ENCODE measurements around the gene RGL2. TPM values are rescaled to one million over a fixed set of nuclear protein-coding genes. Genes with fewer than 3 reads are reported as not detected.

RGL2 gene
- total and polyA plus RNA-seq, 2 donors (not counting 3 experiments of a cell fraction or from before 2014, with no cell fraction given) = 87.7 to 90.3 TPM

GRCh38 chr6:33313709-33314514 is 15.2 kb upstream of the RGL2 start, which contains the start of gene TAPBP:
TAPBP (minus strand) TSS chr6:33314078; CDS start chr6:33314041, 37 bp downstream.
- peaks cover 25% of the 10 kb centered on the region for H3K4me1 ChIP-seq (ENCODE audit: control insufficient read depth, extremely low read depth, insufficient read depth, low read length)
- TSS peak; percentile 63 for BruUV-seq (replicated peaks)
- H3K9me1 ChIP-seq (replicated peaks; ENCODE audit: control insufficient read depth, extremely low read depth, insufficient read depth, low read length) = no peaks in the 10 kb centered on the region
- peak; percentile 48 for TF ChIP-seq POLR2A (IDR thresholded peaks at IDR 0.05; ENCODE audit: low read depth, low read length)
- TF ChIP-seq FOS (IDR thresholded peaks at IDR 0.05; ENCODE audit: borderline replicate concordance, insufficient read depth, low read length) = no peak
- TF ChIP-seq, protein P1, sequence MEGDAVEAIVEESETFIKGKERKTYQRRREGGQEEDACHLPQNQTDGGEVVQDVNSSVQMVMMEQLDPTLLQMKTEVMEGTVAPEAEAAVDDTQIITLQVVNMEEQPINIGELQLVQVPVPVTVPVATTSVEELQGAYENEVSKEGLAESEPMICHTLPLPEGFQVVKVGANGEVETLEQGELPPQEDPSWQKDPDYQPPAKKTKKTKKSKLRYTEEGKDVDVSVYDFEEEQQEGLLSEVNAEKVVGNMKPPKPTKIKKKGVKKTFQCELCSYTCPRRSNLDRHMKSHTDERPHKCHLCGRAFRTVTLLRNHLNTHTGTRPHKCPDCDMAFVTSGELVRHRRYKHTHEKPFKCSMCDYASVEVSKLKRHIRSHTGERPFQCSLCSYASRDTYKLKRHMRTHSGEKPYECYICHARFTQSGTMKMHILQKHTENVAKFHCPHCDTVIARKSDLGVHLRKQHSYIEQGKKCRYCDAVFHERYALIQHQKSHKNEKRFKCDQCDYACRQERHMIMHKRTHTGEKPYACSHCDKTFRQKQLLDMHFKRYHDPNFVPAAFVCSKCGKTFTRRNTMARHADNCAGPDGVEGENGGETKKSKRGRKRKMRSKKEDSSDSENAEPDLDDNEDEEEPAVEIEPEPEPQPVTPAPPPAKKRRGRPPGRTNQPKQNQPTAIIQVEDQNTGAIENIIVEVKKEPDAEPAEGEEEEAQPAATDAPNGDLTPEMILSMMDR (IDR thresholded peaks at IDR 0.05; ENCODE audit: extremely low read depth in 1 of 2, insufficient read depth in 1 of 2, low read depth in 1 of 2, low read length in 2 of 2) = no peak
- peak; percentile 44 for TF ChIP-seq POLR2AphosphoS5 (IDR thresholded peaks at IDR 0.05; ENCODE audit: insufficient read depth, low read depth, low read length)
- H3K27ac ChIP-seq (ENCODE audit: insufficient read depth, low read depth, low read length) = peak within 1 kb of the TSS; percentile 48
- peak within 1 kb of the TSS; percentile 25 for H2AFZ ChIP-seq (ENCODE audit: low read depth, low read length)
- peak; percentile 84 for DNase-seq (ENCODE audit: low read depth, low spot score)
- CTCF ChIA-PET = interaction anchor here (0.8 to 2.6 kb wide), 4 partner anchors 13 to 36 kb away, joined by 5 to 19 read pairs (median 8); partner anchors contain the start of genes B3GALT4 and RGL2
- no peaks in the 10 kb centered on the region for H3K27me3 ChIP-seq (ENCODE audit: control insufficient read depth in 2 of 2, insufficient read depth in 2 of 2, low read length in 2 of 2)
- POLR2A ChIA-PET = no interaction called here
- peak; percentile 73 for FAIRE-seq
- H3K36me3 ChIP-seq (ENCODE audit: control insufficient read depth in 2 of 2, extremely low read depth in 1 of 2, insufficient read depth in 2 of 2, low read length in 2 of 2) = peaks cover 0 to 3% of the 10 kb centered on the region in 2 experiments
- dilution Hi-C loops (cut with MboI; ENCODE audit: extremely low pct_ligation_motif_present, low sequenced_read_pairs) (no loop called here), intact Hi-C loops (cut with micrococcal nuclease) (loop anchor here (1.0 to 10.0 kb wide), 4 partner anchors 15 to 261 kb away; partner anchors contain the start of genes B3GALT4, HSD17B8, RXRB and SLC39A7)
- H3K9ac ChIP-seq (replicated peaks; ENCODE audit: extremely low read depth, insufficient read depth, low read length) = peak within 1 kb of the TSS; percentile 69
- no peaks in the 10 kb centered on the region for H3K9me3 ChIP-seq (replicated peaks; ENCODE audit: control insufficient read depth, insufficient read depth, low read length)
- no peaks in the 10 kb centered on the region for H4K20me1 ChIP-seq (replicated peaks; ENCODE audit: control insufficient read depth, extremely low read depth, insufficient read depth, low read length)
- H3K79me2 ChIP-seq (ENCODE audit: control insufficient read depth, insufficient read depth, low read length) = peaks cover 18% of the 10 kb centered on the region
- H3K4me3 ChIP-seq (replicated peaks in 1 of 3; ENCODE audit: insufficient read depth in 1 of 3, low read depth in 1 of 3, low read length in 3 of 3) = peak within 1 kb of the TSS; percentile 37 to 96 (median 65)
- peak within 1 kb of the TSS; percentile 92 for H3K4me2 ChIP-seq (ENCODE audit: insufficient read depth, low read length)

Measured in endothelial cell of umbilical vein (primary cell).